Upper lobe of left lung (tissue), 6 donors: ENCODE results near the gene RASA1. TPM values are rescaled to one million over a fixed set of nuclear protein-coding genes. Genes with fewer than 3 reads are reported as not detected.
A peak's percentile ranks its signal among the peaks of the same experiment; 100 is the strongest.

Experiments
- ATAC-seq, 2 donors: fragments of 200-7000 bp; cut with Tn5 transposase; one replicate each; pipeline ENCODE4 v1.9.1; 2022; ENCODE audit warnings: mild to moderate bottlenecking in 2 of 2, moderate library complexity in 2 of 2; ENCODE audit not compliant: low FRiP score in 2 of 2
- DNase-seq, 2 donors: peaks; one replicate each; pipeline ENCODE4 v3.0.0-alpha.2; 2019 to 2020
- H3K27ac ChIP-seq, 4 donors: fragments of 200-600 bp; sonication (generic); one replicate each; pipeline ENCODE4 v1.5.1; 2016 to 2019
- H3K27me3 ChIP-seq, 4 donors: fragments of 200-600 bp; sonication (generic); one replicate each; pipeline ENCODE4 v1.5.1; 2017 to 2019
- H3K36me3 ChIP-seq, 4 donors: fragments of 200-600 bp; sonication (generic); one replicate each; pipeline ENCODE4 v1.5.1; 2016 to 2019
- H3K4me1 ChIP-seq, 4 donors: fragments of 200-600 bp; sonication (generic); one replicate each; pipeline ENCODE4 v1.5.1; 2018 to 2019
- H3K4me3 ChIP-seq, 4 donors: fragments of 200-600 bp; sonication (generic); one replicate each; pipeline ENCODE4 v1.5.1; 2017 to 2019; ENCODE audit warnings: mild to moderate bottlenecking in 2 of 4, moderate library complexity in 1 of 4
- H3K9me3 ChIP-seq, 4 donors: fragments of 200-600 bp; sonication (generic); one replicate each; pipeline ENCODE4 v1.5.1; 2018 to 2019
- CTCF ChIP-seq, 6 experiments: fragments of 450-650 bp in 4 of 6; fragments of 200-600 bp in 2 of 6; sonication (generic) in 2 of 6; IDR thresholded peaks; one replicate each; pipeline ENCODE4 v1.5.1; 2016 to 2019; ENCODE audit warnings: antibody characterized with exemption in 6 of 6
- EP300 ChIP-seq, 4 donors: sonication (generic); formaldehyde crosslinking; IDR thresholded peaks; one replicate each; pipeline ENCODE4 v1.5.1; 2017; ENCODE audit warnings: antibody characterized with exemption in 4 of 4, control low read depth in 2 of 4
- POLR2A ChIP-seq, 4 donors: fragments of 450-650 bp; IDR thresholded peaks; one replicate each; pipeline ENCODE4 v1.5.1; 2016 to 2017; ENCODE audit warnings: antibody characterized with exemption in 4 of 4, mild to moderate bottlenecking in 2 of 4
- POLR2AphosphoS5 ChIP-seq, 2 donors: sonication (generic); formaldehyde crosslinking; IDR thresholded peaks; one replicate each; pipeline ENCODE4 v1.5.1; 2017; ENCODE audit warnings: antibody characterized with exemption in 2 of 2
- WGBS, 2 donors: methylation state at CpG; one replicate each; pipeline ENCODE4 v1.1.5; 2017 to 2018; 5-methylcytosine and 5-hydroxymethylcytosine counted together
- total RNA-seq, 6 donors: library from RNA; depleted of rRNA in 4 of 6; stranded (reverse); fragments of >200 nt in 4 of 6; gene quantifications; one replicate each; pipeline versions ENCODE4 v1.1.0 to v1.2.1, GENCODE V29; 2016 to 2021
- donor health status: DM: no; HTN: no; CAD: no; lungs with moderate emphysema.
- donor health status: DM: no; HTN: yes; CAD: no; lungs with severe emphysema.

The RASA1 gene
- total RNA-seq, 6 donors from 2014 or later, result 29.2 to 43.9 (median 30.9) TPM

- ATAC-seq (no peak), DNase-seq (no peak)
- H3K4me3 ChIP-seq, result no peak overlapping the region
- peak overlapping the region in 1 of 4 donors; percentile 48 for H3K27ac ChIP-seq
- no peaks in the 10 kb centered on the region for H3K4me1 ChIP-seq
- TF ChIP-seq EP300 (IDR thresholded peaks at IDR 0.05) (no peak), POLR2A (IDR thresholded peaks at IDR 0.05) (no peak), CTCF (IDR thresholded peaks at IDR 0.05) (no peak), POLR2AphosphoS5 (IDR thresholded peaks at IDR 0.05) (no peak)
- WGBS, 2 donors, result 73 to 83% methylated on average over 1 of the region's 1 CpG
- H3K9me3 ChIP-seq, result no peaks in the 10 kb centered on the region
- peaks cover 13 to 100% (median 49%) of the 10 kb centered on the region in 4 donors for H3K36me3 ChIP-seq
- no peaks in the 10 kb centered on the region for H3K27me3 ChIP-seq
Observed at GRCh38 chr5:87392170-87392569, 124.5 kb downstream of the RASA1 start.

GRCh38 chr5:87392801-87393200 lies 125.1 kb downstream of the RASA1 start:
- ATAC-seq (no peak), DNase-seq (no peak)
- H3K36me3 ChIP-seq, result peaks cover 13 to 100% (median 53%) of the 10 kb centered on the region in 4 donors
- TF ChIP-seq POLR2AphosphoS5 (IDR thresholded peaks at IDR 0.05) (no peak), CTCF (IDR thresholded peaks at IDR 0.05) (no peak), POLR2A (IDR thresholded peaks at IDR 0.05) (no peak), EP300 (IDR thresholded peaks at IDR 0.05) (no peak)
- H3K4me3 ChIP-seq, result no peak overlapping the region
- no peaks in the 10 kb centered on the region for H3K27me3 ChIP-seq
- H3K27ac ChIP-seq, result peak overlapping the region in 1 of 4 donors; percentile 48
- 86 to 89% methylated on average over 4 of the region's 4 CpGs for WGBS, 2 donors
- no peaks in the 10 kb centered on the region for H3K9me3 ChIP-seq
- H3K4me1 ChIP-seq, result no peaks in the 10 kb centered on the region

GRCh38 chr5:87393331-87393730 lies 125.6 kb downstream of the RASA1 start:
- H3K27ac ChIP-seq, result peak overlapping the region in 1 of 4 donors; percentile 48
- H3K36me3 ChIP-seq, result peaks cover 13 to 100% (median 57%) of the 10 kb centered on the region in 4 donors

DNA sequence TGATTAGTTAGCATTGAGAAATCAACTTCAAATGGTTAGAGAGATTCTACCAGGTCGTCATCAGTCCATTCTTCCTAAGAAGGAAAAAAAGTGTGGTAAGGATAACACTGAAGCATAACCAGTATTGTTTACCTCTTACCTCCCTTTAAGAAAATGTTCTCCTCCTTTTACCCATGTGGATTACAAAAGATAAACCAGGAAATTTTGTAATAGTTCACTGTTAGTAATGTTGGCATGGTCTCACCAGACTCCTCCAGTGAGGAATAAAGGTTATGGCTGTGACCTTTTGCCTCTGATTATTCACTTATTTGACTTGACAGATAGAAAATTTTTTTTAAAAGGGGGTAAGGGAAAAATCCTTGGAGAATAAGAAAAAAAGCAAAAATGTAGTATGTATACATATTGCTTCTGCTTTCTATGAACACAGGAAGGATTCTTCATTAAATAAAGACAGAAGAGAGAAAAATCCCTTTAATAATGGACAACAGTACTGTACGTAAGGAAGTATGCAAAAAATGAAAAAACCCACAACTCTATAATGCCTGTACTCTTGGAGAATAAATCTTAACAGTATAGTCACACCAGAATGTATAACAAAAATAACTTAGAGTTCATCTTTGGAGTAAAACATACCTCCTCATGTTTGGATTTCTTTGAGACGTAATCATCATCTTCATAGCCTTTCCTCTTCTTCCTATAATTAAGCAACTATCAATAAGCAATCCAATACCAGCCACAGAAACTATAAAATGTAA lies 126.9 kb downstream of the RASA1 start:
- Histone ChIP-seq H3K9me3 (no peaks in the 10 kb centered on the region), H3K36me3 (peaks cover 17 to 100% (median 59%) of the 10 kb centered on the region in 4 donors), H3K27ac (no peak overlapping the region), H3K27me3 (no peaks in the 10 kb centered on the region), H3K4me3 (no peak overlapping the region), H3K4me1 (peaks cover 0 to 5% (median 3%) of the 10 kb centered on the region in 4 donors)
- no peak for DNase-seq
- peak in 1 of 2 donors; percentile 74 for ATAC-seq
- no peak for TF ChIP-seq POLR2AphosphoS5 (IDR thresholded peaks at IDR 0.05)
- no peak for TF ChIP-seq EP300 (IDR thresholded peaks at IDR 0.05)
- TF ChIP-seq POLR2A (IDR thresholded peaks at IDR 0.05), result no peak
- TF ChIP-seq CTCF (IDR thresholded peaks at IDR 0.05), result no peak
- WGBS, 2 donors, result 82 to 83% methylated on average over 3 of the region's 3 CpGs

More at GRCh38 chr5:87393331-87393730, 125.6 kb downstream of the RASA1 start:
- H3K4me1 ChIP-seq, result no peaks in the 10 kb centered on the region
- ATAC-seq (peak in 1 of 2 donors; percentile 75), DNase-seq (no peak)
- H3K9me3 ChIP-seq, result no peaks in the 10 kb centered on the region
- H3K4me3 ChIP-seq, result no peak overlapping the region
- no peak for TF ChIP-seq EP300 (IDR thresholded peaks at IDR 0.05)
- TF ChIP-seq POLR2A (IDR thresholded peaks at IDR 0.05), result no peak
- TF ChIP-seq CTCF (IDR thresholded peaks at IDR 0.05), result no peak
- TF ChIP-seq POLR2AphosphoS5 (IDR thresholded peaks at IDR 0.05), result no peak
- WGBS, 2 donors, result 79 to 81% methylated on average over 2 of the region's 2 CpGs
- no peaks in the 10 kb centered on the region for H3K27me3 ChIP-seq
